GM21717 (cell line): ENCODE results near the gene ZFAND3.
"Not testable (repeated sequence)": the region's sequence is repeated elsewhere in the genome, so short reads cannot be mapped to it uniquely, and the experiment has no call there.

Experiments
- ATAC-seq: cut with Tn5 transposase; IDR thresholded peaks from one replicate; pipeline ENCODE4 v1.9.1; 2021; ENCODE audit warnings: mild to moderate bottlenecking, moderate library complexity; ENCODE audit not compliant: unreplicated experiment

Gene ZFAND3

DNA sequence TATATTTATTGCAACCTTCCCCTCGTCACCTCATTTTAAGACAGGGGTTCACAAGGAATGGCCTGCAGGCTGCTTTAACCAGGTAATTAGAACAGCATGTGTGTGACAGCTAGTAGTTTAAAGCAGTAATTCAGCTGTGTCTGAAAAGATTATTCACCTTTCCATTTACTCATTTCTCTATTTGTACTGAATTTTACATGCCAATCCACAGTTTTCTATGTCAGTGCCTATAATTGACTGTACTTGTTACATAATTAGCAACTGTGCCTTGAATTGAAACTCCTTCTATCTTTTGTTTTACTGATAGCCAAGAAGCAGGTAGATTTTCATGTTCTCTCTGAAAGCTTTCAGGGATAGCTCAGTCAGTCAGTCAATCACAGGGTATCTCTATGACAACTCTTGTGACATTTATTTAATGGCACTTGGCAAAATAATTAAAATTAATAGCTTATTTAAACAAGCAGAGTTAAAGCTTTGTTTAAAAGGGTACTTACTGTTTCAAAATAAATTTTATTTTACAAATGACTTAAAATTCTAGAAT, 214.0 kb downstream of the ZFAND3 start:
- no peak for ATAC-seq

DNA sequence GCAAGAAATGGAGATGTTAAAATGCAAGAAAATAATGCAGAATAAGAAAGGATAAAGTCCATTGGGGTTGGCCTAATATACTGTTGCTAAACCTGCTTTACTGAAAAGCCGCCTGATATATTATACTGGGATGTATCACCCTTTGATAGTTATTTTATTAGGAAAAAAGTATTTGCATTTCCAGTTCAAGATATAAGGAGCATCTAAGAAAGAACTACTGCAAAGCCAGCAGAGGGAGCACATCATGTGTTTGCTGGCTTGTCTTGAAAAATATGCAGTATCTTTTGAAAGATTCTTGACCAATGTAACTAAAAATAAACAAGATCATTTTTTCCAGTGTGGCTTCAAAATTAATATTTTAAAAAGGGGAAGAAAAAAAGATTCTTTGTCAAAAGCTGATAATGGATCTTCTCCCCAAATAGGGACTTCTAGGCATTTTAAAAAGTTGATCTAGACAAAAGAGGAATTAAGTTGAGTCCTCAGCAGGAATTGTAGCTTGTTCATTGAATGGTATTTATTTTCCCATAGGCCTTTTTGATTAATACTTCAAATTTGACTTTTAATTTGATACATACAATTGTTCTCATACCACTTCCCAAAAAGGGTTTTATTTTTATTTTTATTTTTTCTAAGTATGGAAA, 214.9 kb downstream of the ZFAND3 start:
- ATAC-seq, result no peak

DNA sequence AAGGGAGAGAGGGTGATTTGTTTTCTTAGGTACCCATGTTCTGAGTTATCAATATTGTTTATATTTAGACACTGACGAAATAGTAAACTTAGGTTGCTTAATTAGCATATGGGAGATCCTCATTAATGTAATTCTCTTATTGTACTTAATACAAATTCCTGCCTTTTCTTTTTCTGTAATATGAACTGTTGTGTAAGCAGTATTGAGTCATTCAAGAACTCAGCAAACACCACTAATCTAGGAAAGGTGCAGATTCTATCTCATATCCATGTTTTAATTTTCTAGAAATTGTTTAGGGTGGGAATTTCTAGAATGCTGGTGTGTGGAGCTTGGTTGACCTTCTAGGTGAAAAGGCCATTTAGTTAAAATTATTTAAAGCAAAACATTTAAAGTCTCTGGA, 216.0 kb downstream of the ZFAND3 start:
- no peak for ATAC-seq

DNA sequence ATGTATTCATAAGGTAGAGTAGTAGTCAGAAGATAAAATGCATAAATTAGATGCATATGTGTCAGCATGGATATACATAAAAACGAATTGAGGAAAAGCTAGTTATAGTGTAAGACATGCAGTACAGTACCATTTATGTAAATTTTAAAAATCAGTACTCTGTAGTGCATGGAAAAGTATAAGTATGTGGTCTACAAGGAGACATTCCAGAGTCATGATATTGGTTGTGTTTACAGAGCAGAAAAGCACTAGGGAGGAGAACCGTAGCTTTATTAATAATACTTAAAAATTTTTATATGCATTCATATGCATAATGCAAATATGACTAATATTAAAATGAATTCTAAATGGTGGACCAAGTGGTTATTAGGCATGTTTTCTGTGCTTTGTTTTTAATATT, 220.0 kb downstream of the ZFAND3 start:
- ATAC-seq, result no peak

DNA sequence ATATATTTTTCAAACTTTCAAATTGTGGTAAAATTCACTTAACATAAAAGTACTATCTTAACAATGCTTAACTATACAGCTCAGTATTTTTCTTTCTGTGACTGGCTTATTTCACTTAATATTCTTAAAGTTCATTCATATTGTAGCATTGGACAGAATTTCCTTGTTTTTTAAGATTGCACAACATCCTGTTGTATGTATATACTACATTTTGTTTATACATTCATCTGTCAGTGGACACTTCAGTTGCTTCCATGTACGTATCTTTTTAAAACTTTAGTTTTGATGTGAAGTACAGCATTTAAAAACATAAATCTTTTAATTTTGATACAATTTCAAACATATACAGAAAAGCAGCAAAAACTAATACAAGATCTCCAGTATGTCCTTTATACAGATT, 220.7 kb downstream of the ZFAND3 start:
- ATAC-seq, result no peak

DNA sequence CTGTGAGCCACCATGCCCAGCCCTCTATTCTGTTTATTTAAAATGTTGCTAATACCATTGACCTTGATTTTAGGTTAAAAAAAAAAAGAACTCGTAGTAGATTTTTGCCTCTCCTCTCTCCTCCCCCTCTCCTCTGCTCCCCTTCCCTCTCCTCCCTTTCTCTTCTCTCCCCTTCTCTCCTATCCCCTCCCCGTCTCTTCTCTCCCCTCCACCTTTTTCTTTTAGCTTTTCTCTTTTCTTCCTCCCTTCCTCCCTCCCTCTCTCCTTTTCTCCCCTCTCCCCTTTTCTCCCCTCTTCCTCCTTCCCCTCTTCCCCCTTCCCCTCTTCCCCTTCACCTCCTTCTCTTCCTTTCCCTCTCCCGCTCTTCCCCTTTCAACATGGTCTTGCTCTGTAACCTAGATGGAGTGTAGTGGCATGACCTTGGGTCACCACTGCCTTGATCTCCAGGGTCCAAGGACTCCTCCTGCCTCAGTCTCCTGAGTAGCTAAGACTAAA, 223.8 kb downstream of the ZFAND3 start:
- no peak for ATAC-seq

DNA sequence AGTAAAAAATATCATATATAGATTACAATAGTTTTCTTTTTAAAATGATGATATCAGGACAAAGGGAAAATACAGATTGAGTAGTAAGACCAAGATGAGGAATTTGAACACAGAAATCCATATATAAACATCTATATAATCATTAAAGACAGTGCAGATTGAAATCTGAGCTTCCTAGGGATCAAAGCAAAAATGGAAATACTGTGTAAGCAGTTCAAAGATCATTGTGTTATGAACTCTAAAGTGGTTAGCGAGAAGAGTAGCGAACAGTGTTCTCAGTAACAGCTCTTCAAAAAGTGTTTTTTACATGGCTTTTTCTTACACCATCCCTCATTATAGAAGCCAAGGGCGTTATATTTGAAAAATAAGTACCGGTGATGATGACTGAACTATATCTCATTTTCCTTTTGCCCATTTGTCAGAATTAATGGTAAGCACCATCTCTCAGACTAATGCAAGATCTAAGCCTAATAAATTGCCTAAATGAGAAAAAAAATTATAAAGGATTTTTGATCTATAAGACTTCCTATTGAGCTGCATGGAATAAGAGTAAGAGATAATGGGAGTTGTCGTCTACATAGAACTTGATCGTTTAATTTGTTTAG, 226.3 kb downstream of the ZFAND3 start:
- no peak for ATAC-seq

DNA sequence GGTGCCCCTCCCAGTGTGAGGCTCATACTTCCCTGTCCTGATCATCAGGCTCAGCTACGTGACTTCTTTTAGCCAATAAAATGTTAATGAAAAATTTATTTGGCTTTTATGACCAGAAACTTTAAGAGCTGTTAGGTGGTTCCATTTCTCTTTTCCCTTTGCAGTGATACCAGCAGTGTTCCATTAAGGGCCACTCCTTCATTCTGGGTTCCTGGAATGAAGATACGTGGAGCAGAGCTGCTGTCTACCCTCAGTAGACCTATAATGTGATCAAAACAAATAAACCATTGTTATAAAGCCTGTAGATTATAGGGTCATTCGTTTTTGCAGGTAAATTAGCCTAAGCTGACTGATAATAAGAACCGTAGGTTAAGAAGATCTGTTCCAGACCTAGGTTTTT, 228.0 kb downstream of the ZFAND3 start:
- no peak for ATAC-seq

DNA sequence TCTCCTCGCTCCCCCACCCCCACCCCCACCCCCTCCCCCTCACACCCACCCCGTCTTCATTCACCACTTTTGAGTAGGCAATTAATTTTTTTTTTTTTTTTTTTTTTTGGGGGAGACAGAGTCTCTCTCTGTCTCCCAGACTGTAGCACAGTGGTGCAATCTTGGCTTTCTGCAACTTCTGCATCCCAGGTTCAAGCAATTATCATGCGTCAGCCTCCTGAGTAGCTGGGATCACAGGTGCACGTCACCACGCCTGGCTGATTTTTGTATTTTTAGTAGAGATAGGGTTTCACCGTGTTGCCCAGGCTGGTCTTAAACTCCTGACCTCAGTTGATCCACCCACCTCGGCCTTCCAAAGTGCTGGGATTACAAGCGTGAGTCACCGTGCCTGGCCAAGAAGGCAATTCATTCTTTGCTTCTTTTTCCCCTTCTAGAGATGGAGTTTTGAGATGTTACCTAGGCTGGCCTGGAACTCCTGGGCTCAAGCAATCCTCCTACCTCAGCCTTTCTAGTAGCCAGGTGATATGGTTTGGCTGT, 230.4 kb downstream of the ZFAND3 start:
- ATAC-seq, result not testable (repeated sequence)

DNA sequence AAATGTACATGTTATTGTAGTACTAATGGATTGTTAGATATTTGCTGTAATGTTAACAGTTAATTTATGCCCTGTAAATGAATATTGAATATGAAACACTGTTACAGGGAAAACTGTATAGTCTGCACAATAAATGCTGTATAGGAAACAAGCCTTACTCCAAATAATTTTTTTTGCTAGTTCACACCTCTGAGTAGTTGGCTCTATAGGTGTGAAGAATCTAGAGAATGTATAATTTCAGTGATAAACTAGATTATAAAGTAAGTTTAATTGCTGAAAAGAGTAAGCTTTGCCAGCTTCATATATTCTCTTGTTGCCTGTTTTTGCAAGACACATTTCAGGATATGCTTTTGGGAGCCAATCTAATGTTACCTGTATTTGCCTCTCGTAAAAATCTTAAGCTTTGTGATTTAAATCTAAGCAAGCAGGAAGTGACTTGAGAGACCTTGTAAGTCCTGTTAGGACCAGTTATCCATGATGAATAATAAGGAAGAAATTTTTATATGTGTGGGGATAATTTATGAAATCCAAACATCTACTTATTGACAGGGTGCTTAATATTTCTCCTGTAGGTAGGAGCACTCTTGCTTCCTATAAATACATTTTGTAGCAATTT, 232.4 kb downstream of the ZFAND3 start:
- no peak for ATAC-seq

DNA sequence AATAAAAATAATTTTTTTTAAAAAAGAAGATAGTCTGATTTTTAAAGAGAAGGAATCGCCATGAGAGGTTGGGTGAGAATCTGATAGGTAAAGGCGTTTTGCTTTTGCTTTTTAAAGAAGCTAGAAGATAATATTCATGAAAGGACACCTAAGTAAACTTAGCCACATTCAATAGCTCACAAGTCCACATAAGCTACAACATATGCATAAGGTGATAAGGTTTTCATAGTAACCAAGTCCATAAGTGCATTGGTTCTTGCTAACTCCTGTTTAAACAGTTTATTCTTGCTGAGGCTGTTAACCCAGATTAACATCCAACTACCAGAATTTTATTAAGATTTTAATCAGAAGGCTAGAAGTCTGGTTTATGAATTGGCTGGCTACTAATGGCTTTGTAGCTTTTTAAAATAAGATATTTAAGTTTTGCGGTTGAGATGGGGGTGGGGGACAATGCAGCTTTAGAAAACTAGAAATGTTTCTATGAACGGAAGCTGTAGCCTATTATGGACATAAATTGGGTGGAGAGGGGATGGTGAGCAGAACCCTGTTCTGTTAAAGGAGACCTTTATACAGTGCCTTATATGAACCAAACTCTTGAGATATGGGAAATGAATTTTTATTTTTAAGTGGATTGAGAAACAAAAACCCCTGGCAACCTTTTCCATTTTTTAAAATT, 235.1 kb downstream of the ZFAND3 start:
- ATAC-seq, result no peak

DNA sequence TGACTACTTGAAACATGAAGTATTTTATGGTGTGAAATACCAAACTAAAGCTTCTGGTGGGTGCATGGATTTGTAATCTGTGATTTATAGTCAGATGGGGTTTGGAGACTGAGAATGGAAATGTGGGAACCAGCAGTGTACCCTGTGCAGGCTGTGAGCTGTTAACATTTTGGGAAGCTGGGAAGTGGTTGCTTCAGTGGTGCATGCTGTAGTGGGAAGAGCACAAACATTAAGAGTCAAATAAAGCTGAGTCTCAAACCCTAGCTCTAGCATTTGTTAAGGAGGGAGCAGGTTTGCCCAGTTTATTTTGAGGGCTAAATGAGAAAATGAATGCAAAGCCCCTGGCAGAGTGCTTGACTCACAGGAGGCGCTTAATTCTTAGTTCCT, 235.7 kb downstream of the ZFAND3 start:
- ATAC-seq, result no peak

DNA sequence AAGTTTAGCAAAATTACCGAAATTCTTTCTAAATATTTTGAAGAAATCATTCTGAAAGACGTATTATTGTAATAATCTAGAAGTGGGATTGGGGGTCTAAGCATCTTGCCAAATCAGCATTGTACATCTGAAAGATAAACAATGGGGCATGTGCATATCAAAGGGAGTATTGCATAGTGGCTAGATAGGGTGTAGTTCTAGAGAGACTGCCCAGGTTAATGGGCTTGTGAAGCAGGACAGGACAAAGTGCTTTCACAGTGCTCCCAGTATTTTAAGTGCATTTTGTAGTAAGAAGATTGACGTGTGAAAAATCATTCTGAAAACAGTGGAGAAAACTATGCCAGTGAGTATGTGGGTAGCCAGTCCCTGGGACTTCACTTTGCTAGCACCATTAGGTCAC, 236.8 kb downstream of the ZFAND3 start:
- ATAC-seq, result no peak

DNA sequence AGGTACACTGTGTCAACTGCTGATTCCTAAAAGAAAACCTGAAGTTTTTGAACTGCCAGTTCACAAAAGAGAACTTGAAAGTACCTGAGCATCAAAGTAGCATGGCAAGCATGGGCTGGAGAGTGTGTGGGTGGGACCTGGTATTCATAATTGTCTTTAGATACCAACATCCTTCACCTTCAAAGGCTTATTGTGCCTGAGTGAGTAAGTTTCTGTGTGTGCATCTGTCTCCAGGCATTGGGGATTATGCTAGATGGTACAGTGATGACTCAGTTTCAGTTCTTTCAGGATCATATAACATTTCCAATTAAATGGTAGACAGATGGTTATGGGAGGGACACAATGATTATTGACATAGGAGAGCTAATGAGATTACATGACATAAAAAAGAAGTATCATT, 238.5 kb downstream of the ZFAND3 start:
- ATAC-seq, result peak; percentile 70

DNA sequence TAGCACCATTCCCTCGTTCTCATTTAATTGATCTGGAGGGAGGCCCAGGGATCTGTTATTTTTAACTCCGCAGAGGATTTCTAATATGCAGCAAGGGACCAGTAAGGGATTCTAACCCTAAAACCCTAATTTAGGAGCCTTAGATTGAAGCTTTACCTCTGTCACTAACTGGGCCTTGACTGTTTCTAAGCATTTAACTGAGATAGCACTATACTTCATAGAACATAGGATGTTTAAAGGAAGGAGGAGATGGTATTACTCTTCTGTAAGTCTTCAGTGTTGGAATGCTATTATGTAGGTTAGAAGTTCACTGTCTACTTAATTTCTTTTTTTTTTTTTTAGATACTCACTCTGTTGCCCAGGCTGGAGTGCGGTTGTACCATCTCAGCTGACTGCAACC, 242.5 kb downstream of the ZFAND3 start:
- ATAC-seq, result no peak

DNA sequence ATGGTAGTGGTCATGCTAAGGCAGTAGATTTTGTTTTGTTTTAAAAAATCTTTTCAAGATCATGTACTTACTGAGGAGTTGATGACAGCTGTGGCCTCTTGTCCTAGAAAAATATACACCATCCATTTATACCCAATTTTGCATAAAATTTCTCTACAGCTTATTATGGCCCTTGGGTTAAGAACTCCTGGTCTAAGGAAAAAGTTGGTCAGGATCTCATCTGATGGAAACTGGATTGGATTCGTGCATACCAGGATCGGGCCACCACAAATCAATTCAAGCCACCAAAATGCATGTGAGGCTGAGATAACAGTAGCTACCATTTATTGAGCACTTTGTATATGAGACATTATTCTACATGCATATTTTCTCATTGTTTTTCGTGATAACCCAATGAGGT, 244.4 kb downstream of the ZFAND3 start:
- no peak for ATAC-seq

DNA sequence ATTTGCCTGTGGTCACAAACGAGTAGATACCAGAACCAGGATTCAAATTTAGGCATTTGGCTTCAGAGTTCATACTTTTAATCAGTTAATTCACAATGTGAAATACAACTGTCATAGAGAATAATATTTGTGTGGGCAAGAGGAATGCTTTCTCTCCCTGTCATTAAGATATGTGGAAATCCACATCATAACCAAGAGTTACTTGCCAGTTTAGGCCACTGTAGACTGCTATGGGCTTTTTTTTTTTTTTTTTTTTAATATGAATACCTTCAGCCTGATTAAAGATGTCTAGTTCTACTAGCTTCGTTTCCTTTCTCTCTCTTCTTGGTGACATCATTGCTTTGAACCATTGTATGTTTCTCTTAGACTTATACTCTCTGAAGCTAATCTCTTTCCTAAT, 244.9 kb downstream of the ZFAND3 start:
- ATAC-seq, result no peak

DNA sequence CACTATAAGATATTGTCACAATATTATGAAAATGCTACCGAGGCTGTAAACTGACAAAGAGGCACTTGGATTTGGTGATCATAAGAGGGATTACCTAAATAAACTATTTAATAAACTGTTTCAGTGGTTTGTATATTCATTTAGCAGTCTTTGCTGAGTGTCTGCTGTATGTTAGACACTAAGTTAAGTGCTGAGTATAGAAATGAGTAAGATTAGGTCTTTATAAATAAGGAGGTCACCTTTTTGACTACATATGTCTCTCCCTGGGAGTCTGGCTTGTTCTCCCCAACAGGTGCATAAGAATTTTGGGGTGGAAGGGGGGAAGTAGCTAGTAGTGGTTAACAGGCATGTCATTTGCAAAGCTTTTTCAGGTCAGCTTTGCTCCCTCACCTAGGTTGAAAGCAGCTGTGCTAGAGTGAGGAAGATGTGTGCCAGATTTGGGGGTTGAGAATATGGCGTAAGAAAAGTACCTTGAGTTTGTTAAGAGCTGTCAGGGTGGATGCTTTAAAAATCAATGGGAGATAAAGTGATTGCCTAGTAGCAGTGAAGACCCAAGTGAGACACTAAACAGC, 246.3 kb downstream of the ZFAND3 start:
- ATAC-seq, result no peak

DNA sequence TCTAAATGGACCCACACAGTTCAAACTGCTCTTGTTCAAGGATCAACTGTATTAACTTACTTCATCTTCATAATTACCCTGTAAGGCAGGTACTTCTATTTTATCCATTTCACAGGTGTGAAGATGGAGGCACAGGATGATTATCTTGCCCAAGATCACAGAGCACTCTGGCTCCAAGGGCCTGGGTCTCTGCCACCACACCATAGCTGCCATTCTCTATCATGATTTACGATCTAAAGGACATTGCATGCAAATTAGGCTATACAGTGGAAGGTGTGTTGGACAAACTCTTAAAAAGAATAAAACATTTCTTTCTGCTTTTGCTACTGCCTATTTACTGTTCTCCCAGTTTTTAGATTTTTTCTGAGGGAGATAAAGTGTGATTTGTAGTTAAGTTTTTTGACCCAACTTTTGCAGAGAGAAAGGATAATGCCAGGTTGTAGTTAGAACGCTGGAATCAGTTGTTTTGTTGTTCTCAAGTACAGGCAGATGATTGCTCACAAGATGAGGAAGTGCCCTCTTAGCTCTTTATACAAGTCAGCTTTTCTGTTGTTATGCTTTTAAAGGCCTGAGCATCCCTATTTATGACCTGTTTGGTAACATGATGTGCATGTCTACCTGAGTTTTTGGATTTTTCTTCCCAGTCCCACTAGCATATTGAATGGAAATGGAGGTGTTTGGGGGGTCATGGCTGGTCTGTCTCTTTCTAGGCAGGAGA, 247.9 kb downstream of the ZFAND3 start:
- no peak for ATAC-seq

DNA sequence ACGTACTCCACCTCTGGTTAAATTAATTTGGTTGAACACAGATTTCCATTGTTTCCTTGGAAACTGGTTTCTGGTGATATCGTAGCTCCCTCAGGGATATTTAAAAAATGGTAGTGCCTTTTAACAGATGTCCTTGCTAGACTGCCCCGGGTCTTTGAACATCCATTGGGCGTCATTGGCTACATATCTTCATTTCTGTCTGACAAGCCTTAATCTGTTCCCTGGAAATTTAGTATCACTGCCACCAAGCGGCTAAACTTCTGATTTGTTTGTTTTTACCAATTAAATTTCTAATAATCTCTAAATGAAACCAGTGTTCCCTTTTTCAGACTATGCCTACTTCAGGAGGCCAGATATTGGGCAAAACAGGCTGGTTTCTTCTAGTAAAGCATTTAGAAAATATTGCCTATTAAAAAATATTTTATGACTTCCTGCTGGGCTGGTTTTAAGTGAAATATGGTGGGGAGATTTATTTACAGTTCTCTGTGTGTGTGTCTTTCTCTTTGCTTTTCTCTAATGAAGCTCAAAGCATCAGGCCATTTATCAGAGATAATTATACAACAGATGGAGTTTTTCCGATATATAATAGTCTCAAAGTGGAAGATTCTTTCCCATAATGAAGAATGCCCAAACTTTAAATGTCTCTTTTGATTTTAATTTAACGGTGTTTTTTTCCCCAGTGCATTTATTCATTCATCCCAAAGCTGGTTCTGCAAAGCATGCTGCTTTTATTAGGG, 249.5 kb downstream of the ZFAND3 start:
- no peak for ATAC-seq
